MM.1S (cell line): ENCODE results near the gene MITF.

ENCODE experiments used
- DNase-seq: peaks from one replicate; pipeline ENCODE4 v3.0.0-alpha.2; 2015
- H2AFZ ChIP-seq: fragments of 300-600 bp; sonication (generic); 2 replicates; pipeline ENCODE4 v1.6.0; 2016; ENCODE audit warnings: antibody characterized with exemption, low read length
- H3F3A ChIP-seq: fragments of 300-600 bp; sonication (generic); 2 replicates; pipeline ENCODE4 v1.6.1; 2016; ENCODE audit warnings: mild to moderate bottlenecking, antibody characterized with exemption, low read length, moderate library complexity, mixed read lengths; ENCODE audit not compliant: insufficient read depth
- H3K27ac ChIP-seq: fragments of 300-600 bp; sonication (generic); 2 replicates; pipeline ENCODE4 v1.5.1; 2016; ENCODE audit warnings: mild to moderate bottlenecking, low read length
- H3K27me3 ChIP-seq: fragments of 300-600 bp; sonication (generic); replicated peaks from 2 replicates; pipeline ENCODE4 v1.6.0; 2016; ENCODE audit warnings: low read length; ENCODE audit not compliant: insufficient read depth
- H3K36me3 ChIP-seq: fragments of 300-600 bp; sonication (generic); replicated peaks from 2 replicates; pipeline ENCODE4 v1.6.1; 2016; ENCODE audit warnings: mild to moderate bottlenecking, low read length, mixed read lengths; ENCODE audit not compliant: insufficient read depth
- H3K4me1 ChIP-seq: fragments of 300-600 bp; sonication (generic); 2 replicates; pipeline ENCODE4 v1.6.1; 2016; ENCODE audit warnings: low read length, mixed read lengths
- H3K4me2 ChIP-seq: fragments of 300-600 bp; sonication (generic); 2 replicates; pipeline ENCODE4 v1.6.0; 2016; ENCODE audit warnings: low read depth, low read length
- H3K4me3 ChIP-seq: fragments of 300-600 bp; sonication (generic); 2 replicates; pipeline ENCODE4 v1.5.1; 2016; ENCODE audit warnings: low read length, mixed read lengths
- H3K79me2 ChIP-seq: fragments of 300-600 bp; sonication (generic); 2 replicates; pipeline ENCODE4 v1.6.1; 2016; ENCODE audit warnings: mixed run types, low read length, mixed read lengths
- H3K9ac ChIP-seq: fragments of 300-600 bp; sonication (generic); 2 replicates; pipeline ENCODE4 v1.6.1; 2016; ENCODE audit warnings: low read length, mixed read lengths
- H3K9me2 ChIP-seq: fragments of 300-600 bp; sonication (generic); replicated peaks from 2 replicates; pipeline ENCODE4 v1.6.1; 2016; ENCODE audit warnings: mild to moderate bottlenecking, low read length, mixed read lengths; ENCODE audit not compliant: insufficient read depth
- H3K9me3 ChIP-seq: fragments of 300-600 bp; sonication (generic); replicated peaks from 2 replicates; pipeline ENCODE4 v1.6.1; 2016; ENCODE audit warnings: mild to moderate bottlenecking, low read length, mixed read lengths; ENCODE audit not compliant: insufficient read depth
- H4K20me1 ChIP-seq: fragments of 300-600 bp; sonication (generic); 2 replicates; pipeline ENCODE4 v1.6.1; 2016; ENCODE audit warnings: mild to moderate bottlenecking, low read length, moderate library complexity, mixed read lengths; ENCODE audit not compliant: insufficient read depth
- CTCF ChIP-seq: fragments of 300-600 bp; sonication (generic); IDR thresholded peaks from 2 replicates; pipeline ENCODE4 v1.5.1; 2016; ENCODE audit warnings: antibody characterized with exemption, low read length, mixed read lengths
- EZH2 ChIP-seq: fragments of 300-600 bp; sonication (generic); optimal IDR thresholded peaks from 2 replicates; pipeline ENCODE3; 2017; ENCODE audit warnings: low read depth, mild to moderate bottlenecking, antibody characterized with exemption, low read length, mixed read lengths
- EZH2phosphoT487 ChIP-seq: fragments of 300-600 bp; sonication (generic); IDR thresholded peaks from 2 replicates; pipeline ENCODE4 v1.6.1; 2018; ENCODE audit warnings: antibody characterized with exemption, low read length

MITF gene

DNA sequence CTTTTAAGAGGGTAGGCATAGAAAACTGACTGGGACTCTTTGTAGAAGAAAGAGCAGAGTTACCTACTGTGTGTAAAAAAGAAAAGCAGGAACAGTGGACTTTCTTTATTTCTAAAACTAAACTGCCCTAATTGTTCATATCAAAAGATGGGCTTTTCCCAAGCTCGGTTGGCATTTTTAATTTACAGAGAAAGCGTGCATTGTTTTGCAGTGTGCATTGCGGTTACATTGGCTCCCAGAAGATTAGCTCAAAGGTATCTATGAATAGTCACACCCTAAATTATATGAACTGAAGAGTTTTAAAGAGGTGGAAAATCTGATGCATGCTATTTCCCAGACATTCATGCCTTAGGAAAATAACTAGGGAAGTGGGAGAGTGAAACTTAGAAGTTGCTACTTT is 36.5 kb downstream of the MITF start:
- H3F3A ChIP-seq = no peaks in the 10 kb centered on the region
- no peaks in the 10 kb centered on the region for H3K36me3 ChIP-seq
- no peaks in the 10 kb centered on the region for H3K27me3 ChIP-seq
- H3K9me2 ChIP-seq = no peaks in the 10 kb centered on the region
- no peak overlapping the region for H3K9ac ChIP-seq
- DNase-seq = no peak
- TF ChIP-seq EZH2 (no peak), CTCF (no peak), EZH2phosphoT487 (no peak)
- H2AFZ ChIP-seq = no peak overlapping the region
- no peaks in the 10 kb centered on the region for H3K4me1 ChIP-seq
- H3K79me2 ChIP-seq = no peaks in the 10 kb centered on the region
- no peak overlapping the region for H3K4me2 ChIP-seq
- H3K9me3 ChIP-seq = no peaks in the 10 kb centered on the region
- H3K27ac ChIP-seq = no peak overlapping the region
- H4K20me1 ChIP-seq = no peaks in the 10 kb centered on the region
- H3K4me3 ChIP-seq = no peak overlapping the region

DNA sequence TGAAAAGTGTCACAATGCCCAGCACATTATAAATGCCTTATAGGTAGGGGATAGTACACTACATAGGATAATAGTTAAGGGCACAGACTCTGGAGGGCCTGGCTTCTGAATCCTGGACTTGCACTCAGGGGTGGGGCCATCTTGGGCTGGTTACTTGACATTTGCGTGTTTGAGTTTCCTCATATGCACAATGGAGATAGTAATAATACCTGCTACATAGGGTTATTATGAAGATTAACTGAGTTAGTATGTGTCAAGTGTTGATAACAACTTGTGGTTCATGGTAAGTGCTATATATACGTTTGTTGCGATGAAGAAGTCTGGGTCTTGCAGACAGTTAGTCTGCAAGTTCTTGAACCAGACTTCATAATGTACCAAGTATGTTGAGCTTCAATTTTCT is 37.0 kb downstream of the MITF start:
- H3K9me2 ChIP-seq = no peaks in the 10 kb centered on the region
- no peak for DNase-seq
- H3K27me3 ChIP-seq = no peaks in the 10 kb centered on the region
- H3K9ac ChIP-seq = no peak overlapping the region
- H2AFZ ChIP-seq = no peak overlapping the region
- no peaks in the 10 kb centered on the region for H3K4me1 ChIP-seq
- no peak overlapping the region for H3K27ac ChIP-seq
- H3K4me3 ChIP-seq = no peak overlapping the region
- no peaks in the 10 kb centered on the region for H3F3A ChIP-seq
- no peak overlapping the region for H3K4me2 ChIP-seq
- H3K9me3 ChIP-seq = no peaks in the 10 kb centered on the region
- no peaks in the 10 kb centered on the region for H3K79me2 ChIP-seq
- TF ChIP-seq EZH2 (no peak), CTCF (no peak), EZH2phosphoT487 (no peak)
- no peaks in the 10 kb centered on the region for H3K36me3 ChIP-seq
- H4K20me1 ChIP-seq = no peaks in the 10 kb centered on the region

DNA sequence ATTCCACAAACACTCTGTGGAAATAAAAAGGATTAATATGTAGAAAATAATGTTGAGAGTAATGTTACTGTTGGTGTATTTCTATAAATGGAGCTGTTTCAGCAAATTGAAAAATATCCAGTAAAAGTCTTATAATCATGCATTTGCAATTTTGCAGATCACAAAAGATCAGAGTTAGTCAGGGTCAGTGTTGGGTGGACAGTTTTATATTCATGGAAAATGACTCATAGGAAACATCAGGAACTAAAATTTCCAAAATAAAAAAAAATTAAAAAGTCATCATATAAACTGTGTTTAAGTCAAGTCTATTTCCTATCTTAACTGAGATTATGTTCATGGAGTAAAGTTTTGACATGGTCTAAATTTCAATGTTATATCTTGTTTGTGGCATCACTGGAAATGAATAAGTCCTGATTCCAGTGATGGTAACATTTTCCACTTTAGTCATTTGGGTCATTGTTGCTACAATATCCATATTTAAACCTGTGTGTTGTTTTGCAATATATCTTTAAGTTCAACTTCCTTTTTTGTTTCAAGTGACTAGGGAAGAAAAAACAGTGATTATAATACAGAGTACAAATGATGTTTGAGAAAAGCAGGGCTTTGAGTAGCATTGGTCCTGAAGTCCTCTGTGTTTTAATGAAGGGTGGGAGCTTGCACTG is 37.8 kb downstream of the MITF start:
- H3K9ac ChIP-seq = no peak overlapping the region
- no peak overlapping the region for H3K4me2 ChIP-seq
- H3K4me3 ChIP-seq = no peak overlapping the region
- no peak for DNase-seq
- no peaks in the 10 kb centered on the region for H4K20me1 ChIP-seq
- no peaks in the 10 kb centered on the region for H3K36me3 ChIP-seq
- H3K9me2 ChIP-seq = no peaks in the 10 kb centered on the region
- no peak overlapping the region for H3K27ac ChIP-seq
- no peaks in the 10 kb centered on the region for H3K9me3 ChIP-seq
- H2AFZ ChIP-seq = no peak overlapping the region
- H3K79me2 ChIP-seq = no peaks in the 10 kb centered on the region
- no peaks in the 10 kb centered on the region for H3F3A ChIP-seq
- no peaks in the 10 kb centered on the region for H3K27me3 ChIP-seq
- no peaks in the 10 kb centered on the region for H3K4me1 ChIP-seq
- TF ChIP-seq EZH2phosphoT487 = no peak
- TF ChIP-seq CTCF = no peak
- TF ChIP-seq EZH2 = no peak
